Naive B cell (primary cell): ENCODE data around the gene SEPSECS. TPM values are rescaled to one million over a fixed set of nuclear protein-coding genes. Genes with fewer than 3 reads are reported as not detected.
A peak's percentile ranks its signal among the peaks of the same experiment; 100 is the strongest.

Experiments used
- ATAC-seq, 2 donors: fragments of 150-1000 bp; cut with Tn5 transposase; 2 replicates each; pipeline ENCODE4 v1.10.0; 2021; ENCODE audit warnings: low read depth in 2 of 2, mild to moderate bottlenecking in 2 of 2, moderate library complexity in 2 of 2
- DNase-seq: peaks from one replicate; pipeline ENCODE4 v3.0.0; 2022
- H3K27ac Mint-ChIP-seq, 6 donors: one replicate each; pipeline ENCODE4 v1.8.0; 2020 to 2022; ENCODE audit warnings: mild to moderate bottlenecking in 6 of 6, mixed read lengths in 6 of 6, moderate library complexity in 5 of 6, inconsistent platforms in 2 of 6
- H3K27me3 Mint-ChIP-seq, 3 donors: one replicate each; pipeline ENCODE4 v1.8.0; 2021 to 2022; ENCODE audit warnings: mixed read lengths in 3 of 3, mild to moderate bottlenecking in 1 of 3
- H3K36me3 Mint-ChIP-seq, 2 donors: one replicate each; pipeline ENCODE4 v1.8.0; 2020 to 2022; ENCODE audit warnings: mixed read lengths in 2 of 2, inconsistent platforms in 1 of 2, mild to moderate bottlenecking in 1 of 2
- H3K4me1 Mint-ChIP-seq, 3 donors: one replicate each; pipeline ENCODE4 v1.8.0; 2020 to 2022; ENCODE audit warnings: mixed read lengths in 3 of 3, inconsistent platforms in 1 of 3, mild to moderate bottlenecking in 1 of 3, moderate library complexity in 1 of 3
- H3K4me3 Mint-ChIP-seq, 8 donors: one replicate each; pipeline ENCODE4 v1.8.0; 2020 to 2022; ENCODE audit warnings: mild to moderate bottlenecking in 8 of 8, mixed read lengths in 8 of 8, moderate library complexity in 8 of 8, inconsistent platforms in 2 of 8
- H3K9me3 Mint-ChIP-seq, 7 donors: one replicate each; pipeline ENCODE4 v1.8.0; 2020 to 2022; ENCODE audit warnings: mixed read lengths in 7 of 7, mild to moderate bottlenecking in 5 of 7, inconsistent platforms in 2 of 7, moderate library complexity in 1 of 7
- polyA plus RNA-seq, 6 donors: library from polyadenylated mRNA; unstranded; fragments of 300-500 nt; fragmentation: Illumina TruSeq; gene quantifications; one replicate each; pipeline ENCODE4 v1.2.3, GENCODE V29; 2021; ENCODE audit warnings: low read depth in 6 of 6

Gene SEPSECS
- polyA plus RNA-seq, 6 donors from 2014 or later, result 2.4 to 5.9 (median 3.2) TPM

- Mint-ChIP-seq H3K27me3 (no peaks in the 10 kb centered on the region), H3K4me3 (no peak overlapping the region), H3K27ac (no peak overlapping the region), H3K4me1 (peaks cover 0 to 10% (median 0%) of the 10 kb centered on the region in 3 donors), H3K9me3 (peaks cover 0 to 3% (median 0%) of the 10 kb centered on the region in 7 donors), H3K36me3 (peaks cover 18 to 21% of the 10 kb centered on the region in 2 donors)
- DNase-seq (no peak), ATAC-seq (no peak)
Measured at GRCh38 chr4:25142468-25142867, 17.8 kb downstream of the SEPSECS start.

- Mint-ChIP-seq H3K27ac (peak overlapping the region in 1 of 6 donors; percentile 62), H3K4me1 (peaks cover 0 to 6% (median 0%) of the 10 kb centered on the region in 3 donors), H3K36me3 (peaks cover 26 to 30% of the 10 kb centered on the region in 2 donors), H3K4me3 (no peak overlapping the region), H3K27me3 (no peaks in the 10 kb centered on the region), H3K9me3 (peaks cover 0 to 9% (median 3%) of the 10 kb centered on the region in 7 donors)
- no peak for ATAC-seq
- DNase-seq, result no peak
Measured at GRCh38 chr4:25141592-25141991, 18.7 kb downstream of the SEPSECS start.

- H3K9me3 Mint-ChIP-seq, result peaks cover 0 to 9% (median 3%) of the 10 kb centered on the region in 7 donors
- H3K4me1 Mint-ChIP-seq, result peaks cover 2 to 12% (median 3%) of the 10 kb centered on the region in 3 donors
- DNase-seq, result no peak
- no peaks in the 10 kb centered on the region for H3K27me3 Mint-ChIP-seq
- no peak overlapping the region for H3K27ac Mint-ChIP-seq
- H3K36me3 Mint-ChIP-seq, result peaks cover 23 to 38% of the 10 kb centered on the region in 2 donors
- ATAC-seq, result no peak
- no peak overlapping the region for H3K4me3 Mint-ChIP-seq
Measured at GRCh38 chr4:25133132-25133531, 27.1 kb downstream of the SEPSECS start.

GRCh38 chr4:25131926-25132325 is 28.3 kb downstream of the SEPSECS start:
- no peak for DNase-seq
- H3K4me3 Mint-ChIP-seq, result no peak overlapping the region
- peaks cover 13 to 33% of the 10 kb centered on the region in 2 donors for H3K36me3 Mint-ChIP-seq
- no peaks in the 10 kb centered on the region for H3K27me3 Mint-ChIP-seq
- no peak for ATAC-seq
- H3K9me3 Mint-ChIP-seq, result peaks cover 0 to 4% (median 1%) of the 10 kb centered on the region in 7 donors
- peaks cover 2 to 12% (median 3%) of the 10 kb centered on the region in 3 donors for H3K4me1 Mint-ChIP-seq
- no peak overlapping the region for H3K27ac Mint-ChIP-seq

GRCh38 chr4:25131381-25131780 is 28.9 kb downstream of the SEPSECS start:
- Mint-ChIP-seq H3K9me3 (peaks cover 0 to 4% (median 0%) of the 10 kb centered on the region in 7 donors), H3K27ac (no peak overlapping the region), H3K36me3 (peaks cover 8 to 28% of the 10 kb centered on the region in 2 donors), H3K27me3 (no peaks in the 10 kb centered on the region), H3K4me1 (peaks cover 2 to 11% (median 3%) of the 10 kb centered on the region in 3 donors), H3K4me3 (no peak overlapping the region)
- no peak for ATAC-seq
- no peak for DNase-seq

DNA sequence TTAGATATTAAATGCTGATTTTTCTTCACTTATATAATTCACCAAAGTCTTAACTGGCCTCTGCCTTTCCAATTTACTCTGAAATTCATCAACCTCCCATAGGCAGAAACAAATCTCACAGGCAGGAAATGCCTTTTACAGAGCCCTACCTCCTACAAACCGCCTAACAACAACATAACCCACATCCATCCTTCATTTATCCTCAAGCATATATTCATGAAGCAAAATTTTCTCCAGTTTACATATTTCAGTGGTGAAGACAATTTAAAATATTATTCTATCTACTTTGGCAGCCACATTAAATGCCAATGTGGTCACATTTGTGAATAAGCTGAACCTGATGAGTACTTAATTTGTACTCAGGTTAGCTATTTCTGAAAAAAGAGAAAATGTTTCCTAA is 30.3 kb downstream of the SEPSECS start:
- Mint-ChIP-seq H3K27ac (peak overlapping the region in 1 of 6 donors; percentile 9), H3K4me3 (no peak overlapping the region), H3K9me3 (peaks cover 0 to 3% (median 0%) of the 10 kb centered on the region in 7 donors), H3K36me3 (peaks cover 4 to 20% of the 10 kb centered on the region in 2 donors), H3K27me3 (no peaks in the 10 kb centered on the region), H3K4me1 (peaks cover 0 to 3% (median 2%) of the 10 kb centered on the region in 3 donors)
- ATAC-seq, result no peak
- DNase-seq, result no peak

DNA sequence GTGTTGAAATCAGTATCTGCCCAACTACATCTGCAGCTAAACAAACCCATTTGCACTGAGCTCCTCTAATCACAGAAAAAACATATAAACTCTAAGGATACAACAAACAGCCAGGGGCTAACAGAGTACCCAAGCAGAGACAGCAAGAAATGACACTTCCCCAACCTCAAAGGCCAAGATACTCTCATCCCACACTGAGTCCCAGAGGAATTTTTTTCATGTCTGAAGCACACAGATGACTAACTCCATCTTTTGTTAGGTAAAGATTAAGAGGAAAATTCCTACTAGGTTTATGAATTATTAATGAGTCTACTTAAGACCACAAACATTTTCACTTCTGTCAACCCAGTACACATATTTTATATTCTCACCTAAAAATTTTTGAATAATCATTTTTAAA is 31.6 kb downstream of the SEPSECS start:
- Mint-ChIP-seq H3K4me3 (no peak overlapping the region), H3K27ac (peak overlapping the region in 1 of 6 donors; percentile 33), H3K36me3 (peaks cover 0 to 13% of the 10 kb centered on the region in 2 donors), H3K27me3 (no peaks in the 10 kb centered on the region), H3K4me1 (no peaks in the 10 kb centered on the region), H3K9me3 (no peaks in the 10 kb centered on the region)
- DNase-seq (no peak), ATAC-seq (no peak)

DNA sequence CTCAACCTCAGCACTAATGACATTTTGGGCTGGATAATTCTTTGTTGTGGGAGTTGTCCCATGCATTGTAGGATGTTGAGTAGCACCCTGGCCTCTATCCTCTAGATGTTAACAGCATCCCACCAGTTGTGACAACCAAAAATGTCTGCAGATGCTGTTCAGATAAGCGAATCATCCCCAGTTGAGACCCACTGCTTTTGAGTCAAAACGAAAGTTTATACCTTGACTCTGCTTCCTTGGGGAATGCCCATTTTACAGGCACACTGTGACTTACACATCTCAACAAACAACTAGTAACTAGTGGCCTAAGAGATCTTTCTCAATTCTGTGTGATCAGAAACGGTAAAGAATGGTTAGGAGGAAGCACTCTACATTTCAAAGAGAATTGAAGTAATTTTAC is 37.0 kb downstream of the SEPSECS start:
- no peak for ATAC-seq
- peaks cover 0 to 8% of the 10 kb centered on the region in 2 donors for H3K36me3 Mint-ChIP-seq
- no peaks in the 10 kb centered on the region for H3K4me1 Mint-ChIP-seq
- no peaks in the 10 kb centered on the region for H3K27me3 Mint-ChIP-seq
- no peak overlapping the region for H3K27ac Mint-ChIP-seq
- no peaks in the 10 kb centered on the region for H3K9me3 Mint-ChIP-seq
- H3K4me3 Mint-ChIP-seq, result no peak overlapping the region
- no peak for DNase-seq

GRCh38 chr4:25120146-25120940 is 39.9 kb downstream of the SEPSECS start:
- DNase-seq, result no peak
- no peak overlapping the region for H3K4me3 Mint-ChIP-seq
- H3K27ac Mint-ChIP-seq, result no peak overlapping the region
- H3K36me3 Mint-ChIP-seq, result peaks cover 0 to 5% of the 10 kb centered on the region in 2 donors
- no peaks in the 10 kb centered on the region for H3K4me1 Mint-ChIP-seq
- ATAC-seq, result no peak
- H3K27me3 Mint-ChIP-seq, result no peaks in the 10 kb centered on the region
- no peaks in the 10 kb centered on the region for H3K9me3 Mint-ChIP-seq

- Mint-ChIP-seq H3K9me3 (no peaks in the 10 kb centered on the region), H3K4me1 (no peaks in the 10 kb centered on the region), H3K4me3 (no peak overlapping the region), H3K27ac (peak overlapping the region in 3 of 6 donors; percentile 23 to 76 (median 29)), H3K36me3 (no peaks in the 10 kb centered on the region), H3K27me3 (peaks cover 0 to 8% (median 0%) of the 10 kb centered on the region in 3 donors)
- ATAC-seq (no peak), DNase-seq (no peak)
Measured at GRCh38 chr4:25117716-25118472, 42.4 kb downstream of the SEPSECS start.

DNA sequence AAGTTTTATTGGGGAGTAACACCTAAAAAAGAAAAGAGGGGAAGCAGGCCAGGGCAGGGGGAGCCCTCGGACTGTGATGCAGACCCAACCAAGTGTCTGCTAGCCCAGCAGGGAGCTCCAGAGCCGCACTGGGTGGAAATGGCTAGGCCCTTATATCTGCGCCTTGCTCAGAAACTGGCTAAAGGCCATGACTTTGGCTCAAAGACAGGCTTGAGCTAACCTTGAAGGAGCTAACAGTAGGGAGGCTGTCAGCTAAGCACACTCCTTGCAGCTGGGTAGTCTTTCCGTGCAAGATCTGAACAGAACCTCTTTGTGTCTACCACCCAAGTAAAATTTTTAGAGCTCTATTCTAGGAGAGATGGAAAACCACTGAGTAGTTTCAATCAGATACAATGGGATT is 43.0 kb downstream of the SEPSECS start:
- no peaks in the 10 kb centered on the region for H3K36me3 Mint-ChIP-seq
- no peak for ATAC-seq
- H3K27ac Mint-ChIP-seq, result no peak overlapping the region
- H3K9me3 Mint-ChIP-seq, result no peaks in the 10 kb centered on the region
- no peaks in the 10 kb centered on the region for H3K4me1 Mint-ChIP-seq
- H3K27me3 Mint-ChIP-seq, result peaks cover 0 to 8% (median 0%) of the 10 kb centered on the region in 3 donors
- no peak overlapping the region for H3K4me3 Mint-ChIP-seq
- DNase-seq, result no peak

DNA sequence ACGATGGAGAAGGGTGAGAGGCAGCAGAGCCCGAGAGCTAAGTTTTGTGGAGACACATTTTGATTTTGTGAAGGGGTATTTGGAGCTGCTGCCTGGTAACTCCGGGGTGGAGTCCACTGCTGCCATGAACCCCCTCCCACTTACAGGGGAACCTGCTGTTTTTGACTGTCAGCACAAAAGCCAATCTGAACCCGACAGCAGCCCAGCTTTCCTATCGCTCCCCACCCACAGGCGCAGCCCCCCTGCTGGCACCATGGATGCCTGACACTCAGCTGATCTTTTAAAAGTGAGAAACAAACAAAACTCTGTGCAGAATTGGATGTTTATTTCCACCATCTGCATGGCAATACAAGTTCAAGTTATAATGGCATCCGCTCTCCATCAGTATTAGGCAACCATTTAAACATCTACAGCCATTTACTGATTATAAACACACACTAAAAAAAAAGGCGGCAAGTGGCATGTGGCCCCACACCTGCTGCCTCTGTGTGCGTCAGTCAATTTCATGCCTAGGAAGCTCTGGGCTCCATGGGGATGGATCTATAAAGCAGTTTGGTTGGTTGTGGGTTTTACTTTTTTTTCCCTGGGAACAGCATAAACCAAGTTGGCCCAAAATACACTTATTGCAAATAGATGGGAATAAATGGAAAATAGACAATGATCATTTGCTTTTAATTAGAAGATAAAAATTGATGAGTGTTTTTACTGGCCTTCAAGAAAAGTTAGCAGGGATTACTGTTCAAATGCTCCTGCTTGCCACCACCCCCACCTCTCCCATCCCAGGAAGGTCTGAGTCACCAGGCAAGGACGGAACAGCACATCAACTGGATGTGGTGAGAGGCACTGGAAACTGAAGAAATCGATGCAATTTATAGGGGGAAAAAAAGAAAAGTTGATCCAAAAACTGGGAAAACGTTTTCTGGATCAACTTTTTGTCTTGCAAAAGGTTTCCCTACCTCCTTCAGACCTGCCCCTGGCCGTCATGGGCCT is 46.0 kb downstream of the SEPSECS start:
- no peak overlapping the region for H3K27ac Mint-ChIP-seq
- no peak for ATAC-seq
- peak overlapping the region in 1 of 8 donors; percentile 21 for H3K4me3 Mint-ChIP-seq
- no peak for DNase-seq
- peaks cover 0 to 8% (median 0%) of the 10 kb centered on the region in 3 donors for H3K27me3 Mint-ChIP-seq
- no peaks in the 10 kb centered on the region for H3K4me1 Mint-ChIP-seq
- H3K9me3 Mint-ChIP-seq, result peaks cover 0 to 3% (median 0%) of the 10 kb centered on the region in 7 donors
- H3K36me3 Mint-ChIP-seq, result no peaks in the 10 kb centered on the region

DNA sequence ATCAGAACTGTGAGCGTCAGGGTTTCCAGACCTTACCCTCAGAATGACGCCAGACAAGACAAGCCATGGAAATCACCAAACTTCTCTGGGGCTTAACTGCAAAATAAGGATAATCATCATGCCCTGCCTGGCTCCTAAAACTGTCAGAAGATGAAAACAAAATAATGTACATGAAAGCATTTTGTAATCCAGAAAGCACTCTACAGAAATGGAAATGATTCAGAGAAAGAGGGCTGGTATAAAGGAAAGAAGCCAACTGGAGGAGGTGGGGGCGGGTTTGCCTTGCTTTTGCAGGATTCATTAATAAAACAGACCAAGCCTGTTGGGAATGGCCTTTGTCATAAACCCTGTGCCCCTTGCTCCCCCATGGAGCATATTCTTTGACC is 47.3 kb downstream of the SEPSECS start:
- DNase-seq, result no peak
- Mint-ChIP-seq H3K9me3 (peaks cover 0 to 3% (median 0%) of the 10 kb centered on the region in 7 donors), H3K4me1 (no peaks in the 10 kb centered on the region), H3K27ac (no peak overlapping the region), H3K4me3 (no peak overlapping the region), H3K27me3 (peaks cover 0 to 8% (median 0%) of the 10 kb centered on the region in 3 donors), H3K36me3 (peaks cover 0 to 4% of the 10 kb centered on the region in 2 donors)
- ATAC-seq, result no peak
